Tibial nerve (tissue), 4 donors: ENCODE data around the gene RAB36.

Experiments
- CTCF ChIP-seq, 5 experiments: fragments of 200-600 bp in 3 of 5; fragments of 450-650 bp in 2 of 5; sonication (generic) in 3 of 5; IDR thresholded peaks; one replicate each; pipeline ENCODE4 v1.5.1; 2016 to 2019; ENCODE audit warnings: antibody characterized with exemption in 5 of 5, mild to moderate bottlenecking in 3 of 5, moderate library complexity in 2 of 5
- EP300 ChIP-seq, 2 donors: sonication (generic); formaldehyde crosslinking; IDR thresholded peaks; one replicate each; pipeline ENCODE4 v1.6.1; 2017; ENCODE audit warnings: antibody characterized with exemption in 2 of 2, mild to moderate bottlenecking in 1 of 2
- POLR2A ChIP-seq, 2 donors: fragments of 450-650 bp; IDR thresholded peaks; one replicate each; pipeline ENCODE4 v1.6.1; 2017; ENCODE audit warnings: antibody characterized with exemption in 2 of 2, mild to moderate bottlenecking in 2 of 2, moderate library complexity in 2 of 2

- TF ChIP-seq CTCF (IDR thresholded peaks at IDR 0.05) (no peak), EP300 (IDR thresholded peaks at IDR 0.05) (no peak), POLR2A (IDR thresholded peaks at IDR 0.05) (no peak)
Measured at GRCh38 chr22:23121424-23121823, 23.9 kb upstream of the RAB36 start.
